CD1c-positive myeloid dendritic cell (primary cell): ENCODE data around the gene ANTXR1.

ENCODE experiments used
- DNase-seq: peaks from one replicate; pipeline ENCODE4 v3.0.0-alpha.2; 2016; ENCODE audit errors: extremely low spot score

The ANTXR1 gene

DNA sequence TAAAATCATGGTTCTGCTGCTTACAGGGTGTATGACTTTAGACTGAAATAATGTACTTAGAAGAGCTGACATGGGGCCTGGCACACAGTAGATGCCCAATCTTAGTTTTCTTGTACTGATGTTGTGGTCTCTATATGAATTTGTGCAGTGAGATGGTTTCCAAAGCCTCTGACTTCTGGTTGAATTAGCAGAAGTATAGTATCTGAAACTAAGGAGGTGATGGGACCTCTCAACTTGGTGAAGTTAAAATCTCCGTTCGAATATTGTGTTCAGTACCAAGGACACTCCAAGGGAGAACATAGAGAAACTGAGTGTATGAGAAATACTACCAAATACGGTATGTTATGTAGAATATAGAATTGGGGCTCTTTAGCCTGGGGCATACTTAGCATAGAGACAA is 120.9 kb downstream of the ANTXR1 start:
- no peak for DNase-seq

DNA sequence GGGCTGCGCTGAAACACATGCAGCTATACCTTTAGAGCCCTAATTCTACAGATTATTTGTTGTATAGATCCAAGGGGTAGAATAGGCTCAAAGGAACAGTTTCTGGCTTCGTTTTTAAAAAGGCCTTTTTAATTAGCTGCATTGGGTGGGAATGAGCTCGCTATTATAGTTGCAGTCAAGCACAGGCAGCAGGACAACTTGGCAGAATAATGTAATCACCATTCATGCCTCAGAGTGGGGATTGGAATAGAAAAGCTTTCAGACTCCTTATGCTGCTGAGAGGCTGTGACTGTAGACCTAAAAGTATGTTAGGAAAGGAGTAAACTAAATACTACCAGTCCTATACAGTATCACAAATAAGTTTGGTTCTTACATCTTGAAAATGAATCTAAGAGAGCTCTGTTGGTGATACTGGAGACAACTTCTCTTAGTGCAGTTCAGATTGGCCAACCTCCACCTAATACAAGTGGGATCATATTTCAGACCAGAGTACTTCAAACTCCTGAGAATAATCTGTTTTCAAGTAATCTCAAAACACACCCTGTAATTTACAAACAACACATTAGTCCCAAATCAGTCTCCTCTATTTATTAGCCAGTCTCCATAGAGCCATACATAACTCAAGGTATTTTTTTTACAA is 121.4 kb downstream of the ANTXR1 start:
- no peak for DNase-seq

DNA sequence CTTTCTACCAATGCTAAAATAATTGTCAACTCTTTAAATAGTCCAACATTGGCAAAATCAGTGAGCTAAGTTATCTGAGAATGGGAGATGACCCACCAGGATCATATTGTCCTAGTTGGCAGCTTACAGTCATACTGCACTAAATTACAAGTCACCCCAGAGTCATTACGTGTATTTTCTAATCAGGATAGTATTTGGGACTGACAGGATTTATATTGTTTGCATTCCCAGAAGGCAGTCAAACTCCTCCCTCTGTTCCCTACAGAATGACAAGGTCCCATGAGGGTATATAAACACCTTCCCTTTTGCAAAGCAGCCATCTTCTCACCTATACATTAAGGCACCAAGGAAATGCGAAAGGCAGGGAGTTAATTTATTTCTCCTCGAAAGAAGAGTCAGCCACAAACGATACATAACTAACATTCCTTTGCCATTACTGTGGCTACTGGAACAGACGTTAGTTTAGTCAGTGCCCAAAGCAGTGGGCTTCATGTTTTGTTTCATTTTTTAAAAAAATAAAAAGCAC is 125.3 kb downstream of the ANTXR1 start:
- no peak for DNase-seq

DNA sequence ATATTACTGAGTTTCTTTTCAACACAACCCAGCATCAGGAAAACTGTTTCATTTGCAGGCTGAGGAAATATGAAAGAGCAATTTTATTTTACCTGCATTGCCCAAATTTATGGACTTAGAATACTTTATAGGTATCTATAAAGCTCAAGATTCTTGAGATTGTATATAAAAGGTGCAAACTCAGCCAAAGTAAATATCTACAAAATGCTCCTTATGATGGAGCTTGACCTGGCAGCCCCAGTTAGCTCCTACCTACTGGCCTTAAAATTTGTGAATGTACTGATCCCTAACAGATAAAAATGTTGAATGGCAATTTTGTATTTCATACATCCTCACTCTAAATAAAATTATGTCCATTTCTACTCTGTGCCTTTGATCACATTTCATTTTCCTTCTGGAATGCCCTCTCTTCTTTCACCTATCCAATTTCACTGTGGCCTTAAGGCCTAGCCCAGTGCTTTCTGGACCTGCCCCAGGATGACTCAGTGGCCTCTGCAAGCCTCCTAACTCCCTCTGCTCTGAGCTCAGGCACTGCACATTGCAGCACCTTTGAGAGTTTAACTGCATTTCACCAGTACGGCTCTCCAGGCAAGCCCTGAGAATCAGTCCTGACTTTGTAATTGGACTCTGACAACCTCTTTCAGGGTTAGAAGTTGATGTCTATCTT is 125.9 kb downstream of the ANTXR1 start:
- DNase-seq: no peak

DNA sequence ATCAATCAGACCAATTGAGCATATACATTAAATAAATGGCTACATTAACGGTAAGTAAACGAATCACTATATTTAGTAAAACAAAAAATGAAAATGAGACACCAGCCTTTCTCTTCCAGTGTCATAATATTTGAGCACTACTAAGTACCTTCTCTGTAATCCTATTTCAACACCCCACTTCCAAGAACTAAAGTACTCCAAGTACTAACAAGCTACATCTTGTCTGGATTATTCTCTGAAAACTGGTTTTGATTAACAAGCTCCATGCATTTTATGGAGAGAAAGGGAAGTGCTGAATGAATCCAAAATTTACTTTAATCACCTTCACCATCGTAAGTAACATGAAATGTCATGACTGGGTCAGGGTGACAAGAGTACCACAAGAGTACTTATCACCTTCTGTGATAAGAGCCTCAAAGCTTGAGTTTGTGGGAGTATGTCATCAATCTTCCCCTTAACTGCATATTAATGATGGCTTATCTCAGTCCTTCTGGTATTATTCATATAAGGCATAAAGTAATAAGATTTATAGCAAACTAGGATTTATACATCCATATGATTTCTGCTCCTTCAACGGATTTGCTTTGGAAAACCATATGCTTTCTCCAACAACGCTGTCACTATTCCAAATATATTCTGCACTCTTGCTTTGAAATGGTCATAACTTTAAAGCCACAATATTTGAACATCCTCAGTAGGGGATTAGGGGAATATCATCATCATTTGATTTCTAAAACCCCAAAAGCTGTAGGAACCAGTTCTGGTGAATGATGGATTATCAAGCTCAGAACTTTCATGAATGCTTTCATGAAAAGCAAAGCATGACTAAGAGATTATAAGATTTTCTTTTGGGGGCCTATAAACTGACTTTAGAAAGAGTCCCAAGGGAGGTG is 127.0 kb downstream of the ANTXR1 start:
- DNase-seq: no peak

DNA sequence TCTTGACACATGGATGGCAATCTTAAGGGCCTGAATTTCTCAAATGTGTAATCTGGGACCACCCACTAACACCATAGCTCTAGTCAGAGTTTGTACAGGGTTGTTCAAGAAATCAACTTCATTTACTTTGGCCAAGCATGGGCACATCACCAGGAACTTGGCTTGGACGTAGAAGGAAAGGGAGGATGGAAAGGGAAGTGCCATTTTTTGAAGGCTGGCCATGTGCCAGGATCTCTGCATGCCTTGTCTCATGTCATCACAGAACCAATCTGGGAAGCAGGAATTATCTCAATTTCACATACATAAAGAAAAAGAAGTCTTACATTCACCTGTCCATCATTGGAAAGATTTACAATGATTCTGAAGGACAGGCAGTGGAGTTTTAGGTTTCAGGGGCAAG is 128.1 kb downstream of the ANTXR1 start:
- DNase-seq: peak; percentile 49

DNA sequence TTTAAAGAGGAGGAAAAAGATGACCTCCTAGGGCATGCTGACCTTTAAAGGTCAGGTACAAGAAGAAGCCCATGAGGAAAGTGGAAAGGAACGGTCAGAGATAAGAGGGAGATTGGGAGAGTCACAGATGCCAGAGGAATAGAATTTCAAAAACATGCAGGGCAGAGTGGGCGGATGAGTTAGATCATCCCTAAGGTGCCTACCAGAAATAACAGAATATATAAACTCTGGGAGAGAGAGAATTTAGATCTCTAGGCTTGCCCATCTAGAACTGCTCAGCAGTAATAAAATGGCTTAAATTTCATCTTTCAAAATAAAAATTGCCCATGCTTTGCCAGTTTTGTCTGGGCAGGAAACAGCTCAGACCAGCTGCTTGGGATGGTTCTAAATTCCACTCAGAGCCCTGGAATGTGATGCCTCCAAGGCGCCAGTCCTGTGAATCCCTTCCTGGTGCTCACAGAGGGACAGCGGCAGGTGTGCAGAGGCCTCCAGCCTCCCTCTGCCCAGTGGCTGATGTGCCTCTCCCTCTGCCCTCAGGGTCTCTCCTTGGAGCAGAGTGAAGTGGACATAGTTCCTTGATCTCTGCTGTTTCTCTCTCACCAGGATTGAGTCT is 130.9 kb downstream of the ANTXR1 start:
- no peak for DNase-seq

DNA sequence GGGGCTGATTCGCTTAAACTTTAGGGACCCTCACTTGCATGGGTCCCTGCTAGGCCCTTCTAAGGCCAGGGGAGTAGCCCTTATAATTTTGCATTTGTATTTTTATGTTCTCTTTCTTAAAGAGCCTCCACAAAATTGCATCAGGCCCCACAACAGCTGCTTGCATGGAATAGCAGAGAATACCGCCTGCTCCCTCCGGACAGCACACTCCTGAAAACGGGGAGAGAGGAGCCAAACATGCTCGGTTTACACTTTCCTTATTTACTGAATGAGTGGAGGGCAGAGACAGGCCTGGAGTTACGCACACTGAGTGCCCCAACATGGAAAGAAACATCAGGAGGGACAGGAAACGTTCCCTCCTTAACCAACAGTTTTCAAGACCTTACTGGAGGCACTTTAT is 132.2 kb downstream of the ANTXR1 start:
- DNase-seq: no peak

DNA sequence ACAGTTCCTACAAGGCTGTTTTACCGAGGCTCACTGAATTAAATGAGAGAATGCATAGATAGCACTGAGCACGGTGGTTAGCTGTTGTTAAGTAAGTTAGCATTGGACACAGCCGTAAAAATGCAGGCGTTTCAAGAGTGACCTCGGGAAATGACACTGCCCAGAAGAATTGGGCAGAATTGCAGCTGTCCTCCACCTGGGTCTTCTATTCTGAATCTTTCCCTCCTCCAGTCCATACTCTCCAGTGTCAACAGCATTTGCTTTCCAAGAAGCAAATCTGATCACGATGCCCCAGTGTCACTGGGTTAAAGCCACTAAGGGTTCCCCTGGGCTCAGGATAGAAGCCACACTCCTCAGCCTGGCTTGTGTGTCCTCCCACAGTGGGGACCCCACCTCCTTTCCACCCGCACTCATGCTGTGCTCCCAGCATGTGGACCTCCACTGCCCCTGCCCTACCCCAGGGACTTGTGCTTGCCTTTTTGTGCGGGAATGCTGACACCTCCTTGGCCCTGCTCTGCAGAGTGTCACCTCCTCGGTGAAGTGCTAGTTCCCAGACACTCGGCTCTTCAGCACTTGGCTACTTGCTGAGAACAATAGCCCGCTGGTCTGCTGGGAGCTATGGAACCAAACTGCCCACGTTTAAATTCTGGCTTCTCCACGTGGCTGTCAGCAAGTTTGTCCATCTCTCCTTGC is 135.0 kb downstream of the ANTXR1 start:
- no peak for DNase-seq

DNA sequence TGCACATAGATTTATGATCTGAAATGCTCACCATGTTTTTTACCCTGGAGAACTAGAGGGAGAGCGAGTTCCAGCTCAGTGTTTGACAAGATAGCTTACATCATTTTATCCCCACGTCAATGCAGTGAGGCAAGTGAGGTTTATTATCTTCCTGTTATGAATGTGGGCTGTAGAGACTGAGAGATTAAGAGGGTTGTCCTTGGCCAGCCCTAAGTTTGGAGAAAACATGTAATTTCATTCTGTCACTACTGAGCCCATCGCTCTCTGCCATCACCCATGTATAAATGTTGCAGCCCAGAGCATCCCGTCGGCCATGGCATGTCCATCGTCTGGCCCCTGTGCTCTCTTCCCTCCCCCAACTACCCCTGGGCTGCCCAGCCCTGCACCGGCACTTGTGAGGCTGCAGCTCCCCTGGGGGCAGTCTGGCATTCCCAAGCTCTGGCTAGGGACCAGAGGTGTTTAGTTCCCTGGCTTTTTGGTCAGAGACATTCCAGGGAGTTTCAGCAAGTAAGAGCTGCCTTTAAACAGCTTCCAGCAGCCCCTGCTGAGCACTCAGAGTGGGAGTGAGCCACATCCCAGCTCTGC is 136.7 kb downstream of the ANTXR1 start:
- DNase-seq: no peak

DNA sequence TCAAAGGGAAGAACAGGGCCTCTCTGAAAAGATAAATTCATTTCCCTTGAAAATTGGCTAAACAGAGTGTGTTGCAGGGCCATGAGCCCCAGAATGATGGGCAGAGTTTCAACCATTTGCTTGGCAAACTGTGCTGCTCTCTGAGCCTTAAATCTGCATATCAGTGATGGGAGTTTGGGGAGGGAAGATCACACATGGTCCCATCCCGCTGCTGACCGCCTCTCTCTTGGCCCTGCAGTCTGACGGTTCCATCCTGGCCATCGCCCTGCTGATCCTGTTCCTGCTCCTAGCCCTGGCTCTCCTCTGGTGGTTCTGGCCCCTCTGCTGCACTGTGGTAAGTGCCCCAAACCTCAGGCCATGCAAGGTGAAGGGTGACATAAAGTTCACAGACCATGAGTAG is 139.0 kb downstream of the ANTXR1 start:
- DNase-seq: no peak

DNA sequence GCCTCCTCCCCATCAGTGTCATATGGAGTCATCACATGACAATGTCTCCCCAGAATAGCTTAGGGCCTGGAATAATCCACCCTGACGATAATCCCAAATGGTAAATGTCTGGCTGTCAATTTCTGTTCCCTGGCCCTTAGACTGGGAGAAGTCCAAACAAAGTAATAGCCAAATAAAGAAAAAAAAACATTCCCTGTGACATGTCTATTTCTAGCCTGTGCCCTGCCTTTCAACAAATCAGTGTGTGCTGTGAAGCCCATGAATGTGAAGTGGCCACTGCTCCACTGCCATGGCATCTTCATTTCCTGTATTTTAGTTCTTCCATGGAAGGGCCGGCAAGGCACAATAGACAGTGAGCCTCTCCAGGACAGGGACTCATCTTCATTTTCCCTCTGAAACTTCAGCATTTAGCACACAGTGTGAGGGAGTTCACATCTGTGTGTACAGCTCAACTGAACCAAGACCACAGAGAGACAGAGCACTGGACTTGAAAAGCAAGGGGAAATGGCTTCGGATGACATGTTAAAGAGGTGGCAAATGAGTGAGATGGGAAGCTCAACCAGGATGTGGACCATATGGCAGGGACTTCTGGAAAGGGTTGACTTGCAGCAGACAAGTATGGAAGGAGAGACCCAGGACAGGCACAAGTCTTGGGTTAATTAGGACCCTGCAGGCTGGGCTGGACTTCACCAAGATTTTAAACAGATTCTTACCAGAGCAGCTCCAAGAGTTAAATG is 140.0 kb downstream of the ANTXR1 start:
- DNase-seq: no peak

DNA sequence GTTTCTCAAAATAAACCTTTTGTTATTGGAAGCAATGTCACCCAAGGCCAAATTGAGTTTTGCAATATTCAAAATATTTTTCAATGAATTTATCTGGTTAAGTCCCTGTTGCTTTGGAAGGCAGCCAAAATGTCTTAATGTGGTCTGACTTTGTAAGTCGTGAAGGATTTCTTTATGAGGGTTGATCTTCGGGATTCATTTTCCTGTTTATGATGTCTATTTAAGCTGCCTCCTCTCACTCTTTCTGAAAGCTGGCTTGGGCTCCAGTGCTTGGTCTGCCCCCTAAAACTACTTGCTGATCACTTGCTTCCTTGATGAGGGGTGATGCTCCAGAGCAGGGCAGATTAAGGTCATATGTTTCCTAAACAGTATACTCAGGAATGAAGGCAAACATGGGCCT is 141.1 kb downstream of the ANTXR1 start:
- DNase-seq: no peak

DNA sequence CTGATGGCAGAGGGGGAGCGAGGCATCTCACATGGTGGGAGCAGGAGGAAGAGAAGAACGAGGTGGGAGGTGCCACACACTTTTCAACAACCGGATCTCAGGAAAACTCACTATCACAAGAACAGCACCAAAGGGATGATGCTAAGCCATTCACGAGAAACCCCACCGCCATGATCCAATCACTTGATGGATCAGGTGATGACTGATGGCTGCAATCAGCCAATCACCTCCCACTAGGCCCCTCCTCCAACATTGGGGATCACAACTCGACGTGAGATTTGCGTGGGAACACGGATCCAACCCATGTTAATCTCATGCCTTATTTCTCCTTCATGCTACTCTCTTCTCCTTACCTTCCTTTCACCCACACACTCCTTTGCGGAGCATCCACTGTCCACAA is 143.6 kb downstream of the ANTXR1 start:
- no peak for DNase-seq

DNA sequence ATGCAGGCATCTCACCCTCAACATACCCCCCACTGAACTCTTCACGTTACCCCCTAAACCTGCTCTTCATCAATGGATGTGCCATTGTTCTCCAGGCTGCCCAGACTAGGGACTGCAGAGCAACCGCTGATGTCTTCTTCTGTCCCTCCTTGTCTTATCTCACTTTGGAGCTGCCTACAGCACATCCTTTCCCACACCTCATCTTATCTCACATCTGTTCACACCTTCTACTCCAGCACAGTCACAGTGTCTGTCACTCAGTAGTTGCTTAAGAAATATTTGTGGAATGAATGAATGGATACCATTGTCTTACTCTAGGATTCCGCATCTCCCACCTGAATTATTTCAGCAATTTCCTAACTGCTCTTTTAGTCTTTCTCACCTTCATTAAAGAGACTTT is 144.5 kb downstream of the ANTXR1 start:
- no peak for DNase-seq

DNA sequence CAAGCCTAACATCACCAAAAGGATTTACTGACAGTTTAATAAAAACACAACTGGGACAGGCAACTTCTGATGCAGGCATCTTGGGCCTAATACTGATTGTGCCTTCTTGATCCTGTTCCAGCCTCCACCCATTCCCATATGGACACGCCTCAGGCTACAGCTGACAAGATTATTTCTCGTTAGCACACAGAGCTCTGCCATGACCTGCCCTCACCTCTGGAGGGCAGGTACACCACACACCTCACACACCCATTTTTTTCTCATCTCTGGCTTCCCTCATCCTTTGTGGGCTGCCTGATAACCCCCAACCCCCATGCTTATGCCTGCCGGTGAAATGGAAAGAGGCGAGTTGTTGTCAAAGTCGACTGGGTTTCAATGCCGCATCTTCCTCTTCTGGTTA is 147.0 kb downstream of the ANTXR1 start:
- DNase-seq: no peak

DNA sequence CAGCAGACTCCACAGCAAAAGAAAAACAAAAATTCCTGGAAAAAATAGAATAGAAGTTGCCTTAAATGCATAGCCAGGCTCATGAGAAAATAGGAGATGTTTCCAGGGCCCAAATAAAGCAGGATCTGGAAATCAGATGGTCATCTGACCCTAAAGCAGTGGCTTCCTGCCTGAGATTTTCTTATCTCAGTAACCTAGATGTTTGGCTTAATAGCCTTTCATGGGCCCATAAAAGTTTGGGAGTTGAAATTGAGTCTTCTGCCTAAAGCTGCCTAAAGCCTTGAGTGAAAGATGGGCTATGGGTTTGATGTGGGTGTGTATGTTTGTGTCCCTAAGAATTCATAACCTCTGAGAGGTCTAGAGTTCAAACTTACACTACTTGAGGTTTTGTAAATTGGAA is 149.1 kb downstream of the ANTXR1 start:
- DNase-seq: no peak

DNA sequence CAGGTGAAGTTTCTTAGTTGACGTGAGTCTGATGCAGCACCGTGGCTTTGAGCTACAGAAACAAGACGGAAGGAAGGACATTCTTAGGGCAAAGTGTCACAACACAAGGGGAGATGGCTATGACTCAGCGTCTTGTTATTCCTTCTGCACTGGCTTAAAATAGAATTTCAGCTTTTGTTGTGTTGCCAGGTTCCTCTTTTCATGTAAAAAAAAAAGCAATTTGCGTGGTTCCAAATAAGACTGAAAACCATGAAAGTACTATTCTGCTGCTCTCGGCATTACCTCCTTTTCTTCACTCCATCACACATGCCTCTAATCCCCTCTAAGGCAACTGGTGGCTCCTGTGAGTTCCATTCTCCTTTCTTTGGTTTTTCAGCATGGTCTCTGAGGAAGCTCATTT is 150.1 kb downstream of the ANTXR1 start:
- DNase-seq: peak; percentile 91

DNA sequence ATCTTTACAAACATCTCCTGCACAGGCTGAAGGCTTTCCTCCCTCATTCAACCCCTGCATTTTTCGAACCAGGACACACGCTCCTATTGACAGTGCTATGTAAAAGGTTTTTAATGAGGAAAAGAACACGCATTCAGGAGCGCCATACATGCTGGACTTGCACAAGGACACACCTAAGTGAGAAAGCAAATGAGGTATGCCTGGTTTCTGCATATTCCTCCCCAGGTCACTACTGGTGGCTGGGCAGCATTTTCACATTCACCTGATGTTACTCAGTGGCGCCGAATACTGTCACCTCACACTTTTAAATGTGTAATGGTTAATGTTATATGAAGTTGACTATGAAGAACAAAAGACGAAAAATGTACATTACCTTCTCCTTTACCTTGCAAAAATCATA is 150.6 kb downstream of the ANTXR1 start:
- DNase-seq: no peak

DNA sequence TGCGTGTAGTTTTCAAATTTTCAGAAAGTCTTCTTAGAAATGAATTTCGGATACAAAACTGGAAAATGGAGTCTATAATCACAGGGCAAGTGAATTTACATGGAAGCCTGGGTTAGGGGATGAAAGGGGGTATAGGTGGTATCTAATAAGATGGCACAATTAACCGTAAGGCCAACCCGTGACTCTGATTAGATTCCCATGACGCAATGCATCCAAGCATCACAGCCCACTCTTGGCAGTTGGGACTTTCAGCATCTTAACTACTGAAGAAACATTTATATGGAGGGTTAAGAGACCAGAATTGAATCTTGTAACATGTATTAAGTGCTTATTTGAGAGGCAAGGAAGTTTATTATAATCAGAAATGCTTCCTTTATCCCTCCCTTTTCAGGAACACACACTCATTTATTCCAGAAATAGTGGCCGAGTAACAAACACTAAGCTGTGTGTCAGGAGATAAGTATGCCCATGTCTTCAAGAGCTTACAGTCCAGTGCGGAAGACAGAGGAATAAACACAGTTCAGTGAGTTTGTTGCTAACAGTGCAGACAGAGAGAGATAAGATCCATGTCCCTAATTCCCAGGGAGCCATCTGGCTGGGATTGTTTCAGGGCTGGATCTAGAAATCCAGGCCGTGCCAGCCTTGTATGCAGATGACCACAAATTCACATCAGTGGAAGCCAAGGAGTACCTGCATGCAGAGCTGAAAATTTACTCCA is 151.2 kb downstream of the ANTXR1 start:
- peak; percentile 9 for DNase-seq
